ENCODE measurements around the gene RNF152. TPM values are rescaled to one million over a fixed set of nuclear protein-coding genes. Genes with fewer than 3 reads are reported as not detected.

Gene RNF152
- total RNA-seq, 1 experiment from 2014 or later, result 2.3 TPM

- Mint-ChIP-seq H3K36me3 (ENCODE audit: insufficient read depth in 1 of 3, low read depth in 3 of 3) (no peaks in the 10 kb centered on the region), H3K27me3 (ENCODE audit: low read depth) (no peaks in the 10 kb centered on the region), H3K4me1 (peaks cover 3 to 5% of the 10 kb centered on the region in 2 experiments; a peak in 2 of 4 replicates), H3K27ac (0 out of 7 replicates have a peak overlapping the region, but pooled peaks of 1 of the 3 experiments have one; percentile 25), H3K4me3 (no peak overlapping the region), H3K9me3 (no peaks in the 10 kb centered on the region)
- no peak for DNase-seq
- Histone ChIP-seq H2BK12ac (ENCODE audit: insufficient read length, low read depth, low read length) (no peak overlapping the region), H3K79me1 (ENCODE audit: insufficient read depth, low read depth, low read length, poor library complexity, severe bottlenecking) (no peaks in the 10 kb centered on the region), H3K18ac (ENCODE audit: insufficient read length, low read depth, low read length) (no peak overlapping the region), H4K20me1 (ENCODE audit: control insufficient read depth, insufficient read depth, insufficient read length) (no peaks in the 10 kb centered on the region), H2BK20ac (ENCODE audit: low read depth, low read length, poor library complexity, severe bottlenecking) (no peak overlapping the region), H3K23ac (ENCODE audit: insufficient read length, low read depth, low read length) (no peak overlapping the region), H2BK120ac (ENCODE audit: low read depth, low read length, poor library complexity, severe bottlenecking) (no peak overlapping the region), H3K27me3 (ENCODE audit: insufficient read depth, low read length) (no peaks in the 10 kb centered on the region), H3T11ph (ENCODE audit: low read length) (no peak overlapping the region), H3K56ac (ENCODE audit: insufficient read length, low read depth, low read length) (no peak overlapping the region), H2BK5ac (ENCODE audit: insufficient read length, low read length) (no peak overlapping the region), H3K9me3 (ENCODE audit: control insufficient read depth, low read depth, low read length) (no peaks in the 10 kb centered on the region), H3K27ac (ENCODE audit: insufficient read length, low read depth, low read length) (no peak overlapping the region), H2AFZ (ENCODE audit: low read length) (no peak overlapping the region), H4K5ac (ENCODE audit: insufficient read length, low read depth, low read length) (no peak overlapping the region), H3K9ac (ENCODE audit: extremely low read depth, insufficient read length, low read length) (no peak overlapping the region), H2BK15ac (ENCODE audit: low read depth, low read length) (no peak overlapping the region), H3K23me2 (ENCODE audit: insufficient read length, low read depth, low read length, poor library complexity, severe bottlenecking) (no peaks in the 10 kb centered on the region), H3K4me1 (ENCODE audit: insufficient read depth, low read length) (peaks cover 5% of the 10 kb centered on the region), H3K4ac (ENCODE audit: low read depth, low read length) (no peak overlapping the region), H2AK5ac (ENCODE audit: insufficient read length, low read length) (no peak overlapping the region), H3K79me2 (ENCODE audit: insufficient read depth, low read length) (no peaks in the 10 kb centered on the region), H4K91ac (ENCODE audit: insufficient read length, low read depth, low read length) (no peak overlapping the region), H4K8ac (replicated peaks; ENCODE audit: insufficient read length, low read depth, low read length) (no peak overlapping the region), H3K14ac (ENCODE audit: insufficient read depth, low read length) (no peak overlapping the region), H3K4me2 (ENCODE audit: insufficient read depth, insufficient read length, low read length) (no peak overlapping the region)
- WGBS (ENCODE audit: extremely low coverage, insufficient read length, low lambda C conversion rate), result no CpG with 5 or more reads among the region's 4 CpGs
- TF ChIP-seq, protein P1, sequence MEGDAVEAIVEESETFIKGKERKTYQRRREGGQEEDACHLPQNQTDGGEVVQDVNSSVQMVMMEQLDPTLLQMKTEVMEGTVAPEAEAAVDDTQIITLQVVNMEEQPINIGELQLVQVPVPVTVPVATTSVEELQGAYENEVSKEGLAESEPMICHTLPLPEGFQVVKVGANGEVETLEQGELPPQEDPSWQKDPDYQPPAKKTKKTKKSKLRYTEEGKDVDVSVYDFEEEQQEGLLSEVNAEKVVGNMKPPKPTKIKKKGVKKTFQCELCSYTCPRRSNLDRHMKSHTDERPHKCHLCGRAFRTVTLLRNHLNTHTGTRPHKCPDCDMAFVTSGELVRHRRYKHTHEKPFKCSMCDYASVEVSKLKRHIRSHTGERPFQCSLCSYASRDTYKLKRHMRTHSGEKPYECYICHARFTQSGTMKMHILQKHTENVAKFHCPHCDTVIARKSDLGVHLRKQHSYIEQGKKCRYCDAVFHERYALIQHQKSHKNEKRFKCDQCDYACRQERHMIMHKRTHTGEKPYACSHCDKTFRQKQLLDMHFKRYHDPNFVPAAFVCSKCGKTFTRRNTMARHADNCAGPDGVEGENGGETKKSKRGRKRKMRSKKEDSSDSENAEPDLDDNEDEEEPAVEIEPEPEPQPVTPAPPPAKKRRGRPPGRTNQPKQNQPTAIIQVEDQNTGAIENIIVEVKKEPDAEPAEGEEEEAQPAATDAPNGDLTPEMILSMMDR (conservative IDR thresholded peaks at IDR 0.05), result no peak
Measured at GRCh38 chr18:61869636-61870035, 23.2 kb downstream of the RNF152 start.
